Stimulated activated CD8-positive, alpha-beta memory T cell treated with anti-CD3 and anti-CD28 coated beads, Interleukin-2, amount 100 ng/mL, for 1 hour (primary cell): Measurements from ENCODE around the gene PDE2A.

Experiments used
- DNase-seq, 2 donors: peaks; one replicate each; pipeline ENCODE4 v3.0.0-alpha.2; 2020; ENCODE audit warnings: low read depth in 2 of 2

PDE2A gene

DNA sequence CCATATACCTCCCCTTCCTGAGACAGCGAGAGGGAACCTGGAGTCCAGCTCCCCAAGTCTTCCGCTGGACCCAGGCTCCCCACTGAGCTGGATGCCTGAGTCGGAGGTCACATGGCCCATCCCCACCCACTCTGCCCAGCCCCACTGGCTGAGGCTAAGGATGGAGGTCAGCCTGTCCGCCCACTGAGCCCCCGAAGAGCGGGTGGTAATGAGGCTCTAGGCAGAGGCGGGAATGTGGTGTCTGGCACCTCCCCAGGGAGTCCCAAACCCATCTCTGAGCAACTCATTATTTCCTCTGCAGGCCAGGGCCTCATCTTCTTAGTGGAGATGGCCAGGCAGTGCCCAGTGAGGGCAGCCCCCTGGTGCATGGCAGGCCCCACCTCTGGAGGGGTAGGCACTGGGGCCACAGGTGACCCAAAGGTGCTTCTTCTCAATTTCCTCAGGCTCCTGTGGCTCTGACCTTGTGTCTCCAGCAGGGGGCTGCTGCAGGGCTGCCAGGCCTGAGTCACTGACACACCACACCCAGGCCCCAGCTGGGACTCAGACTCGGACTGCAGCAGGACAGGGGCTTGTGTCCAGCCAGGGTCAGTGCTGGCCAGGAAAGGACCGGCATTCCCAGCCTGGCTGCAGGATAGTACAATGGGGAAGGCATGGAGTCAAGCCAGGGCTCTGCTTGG is 10.2 kb upstream of the PDE2A start:
- peak in 1 of 2 donors; percentile 1 for DNase-seq

DNA sequence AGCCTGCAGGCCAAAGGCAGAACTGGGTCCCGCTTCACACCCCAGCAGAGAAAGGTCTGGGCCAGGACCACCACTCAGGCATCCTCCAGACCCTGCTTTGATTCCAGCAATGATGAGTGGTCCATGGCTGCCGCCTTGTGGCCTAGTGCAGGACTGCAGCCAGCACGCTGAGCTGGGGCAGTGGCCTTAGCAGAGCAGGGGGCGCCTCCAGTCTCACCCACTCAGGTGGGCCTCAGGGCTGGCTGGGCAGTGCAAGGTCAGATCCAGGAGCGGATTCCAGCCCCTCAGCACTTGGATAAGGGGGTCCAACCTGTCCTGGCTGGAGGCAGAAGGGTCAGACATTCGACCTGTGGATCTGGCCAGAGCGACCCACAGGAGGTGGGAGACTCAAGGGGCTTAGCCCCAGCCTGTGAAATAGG is 9.6 kb upstream of the PDE2A start:
- peak; percentile 30 to 39 for DNase-seq

DNA sequence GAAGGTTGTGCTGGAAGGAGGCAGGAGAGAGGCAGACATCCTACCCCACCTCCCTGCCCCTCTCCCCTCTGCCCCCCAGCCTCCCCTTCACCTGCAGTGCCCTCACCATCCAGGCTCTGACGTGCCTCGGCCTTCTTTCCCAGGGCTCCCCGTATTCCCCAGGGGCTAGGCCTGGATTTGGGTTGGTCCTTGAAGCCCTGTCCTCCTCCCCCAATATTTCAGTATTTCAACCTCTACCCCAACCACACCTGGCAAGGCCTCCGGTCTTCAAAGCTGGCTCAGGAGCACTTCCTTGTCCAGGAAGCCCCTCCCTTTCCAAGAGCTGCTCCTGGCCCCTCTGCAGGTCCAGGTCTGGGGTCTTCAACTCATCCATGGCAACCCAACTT is 8.6 kb upstream of the PDE2A start:
- DNase-seq, result no peak

DNA sequence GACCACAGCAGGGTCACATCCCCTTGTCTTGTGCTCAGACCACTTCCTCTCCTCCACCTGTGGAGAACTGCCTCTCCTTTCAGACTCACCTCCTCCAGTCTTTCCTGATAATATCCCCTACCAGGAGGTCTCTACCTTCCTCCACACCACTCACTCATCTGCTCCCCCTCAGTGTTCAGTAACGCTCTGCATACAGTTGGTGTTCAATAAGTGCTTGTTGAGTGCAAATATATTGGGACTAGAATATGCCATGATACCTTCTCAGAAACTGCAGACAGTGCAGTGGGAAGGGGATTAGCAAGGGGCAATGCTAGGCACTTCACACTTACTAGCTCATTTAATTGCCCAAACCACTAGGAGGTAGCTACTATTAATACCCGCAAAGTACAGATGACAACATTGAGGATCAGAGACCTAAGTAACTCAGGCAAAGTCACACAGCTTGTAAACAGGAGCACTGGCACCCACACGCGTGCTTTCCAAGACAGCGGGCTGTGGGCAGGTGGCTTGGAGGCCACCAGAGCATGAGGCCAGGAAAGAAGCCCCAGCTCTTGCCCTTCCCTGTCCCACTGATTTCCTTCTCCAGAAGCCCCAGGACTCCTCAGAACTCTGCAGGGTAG is 8.1 kb upstream of the PDE2A start:
- no peak for DNase-seq

DNA sequence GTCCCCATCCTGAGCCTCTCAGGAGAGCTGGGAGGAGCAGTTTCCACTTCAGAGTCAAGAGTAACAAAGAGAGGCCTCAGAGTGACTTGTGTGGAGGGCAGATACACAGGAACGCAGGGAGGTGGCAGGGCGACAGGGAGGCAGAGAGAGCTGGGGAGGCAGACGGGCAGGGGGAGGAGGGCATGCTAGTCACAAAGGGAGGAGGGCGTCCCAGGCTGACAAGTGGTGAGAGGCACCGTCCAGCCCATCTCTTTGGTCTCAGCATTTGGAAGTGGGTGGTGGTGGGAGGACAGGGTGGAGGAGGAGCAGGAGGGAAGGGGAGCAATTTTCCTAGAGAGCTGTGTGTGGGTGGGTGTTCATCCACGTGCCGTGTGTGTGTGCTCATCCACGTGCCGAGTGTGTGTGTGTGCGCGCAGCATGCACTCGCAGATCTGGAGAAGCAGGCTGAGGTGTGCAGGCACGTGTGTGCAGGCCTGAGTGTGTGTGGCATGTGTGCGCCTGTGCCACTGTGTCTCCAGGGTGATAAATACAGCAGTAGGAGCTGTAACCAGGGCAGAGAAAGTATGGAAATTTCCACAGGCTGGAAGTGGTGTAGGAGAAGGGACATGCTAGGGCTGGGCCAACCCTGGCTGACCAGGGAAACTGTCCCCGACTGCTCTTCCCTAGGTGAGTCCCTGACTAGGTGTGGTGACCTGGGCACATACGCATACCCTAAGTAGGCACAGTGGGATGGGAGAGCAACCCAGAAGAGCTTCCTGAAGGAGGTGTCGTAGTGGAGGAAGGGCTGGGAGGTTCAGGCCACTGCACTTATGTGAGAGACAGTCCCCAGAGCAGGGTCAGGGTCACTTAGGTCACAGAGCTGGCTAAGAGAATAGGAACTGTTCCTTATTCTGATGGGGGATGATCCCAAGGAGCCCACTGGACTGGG is 7.3 kb upstream of the PDE2A start:
- DNase-seq, result no peak

DNA sequence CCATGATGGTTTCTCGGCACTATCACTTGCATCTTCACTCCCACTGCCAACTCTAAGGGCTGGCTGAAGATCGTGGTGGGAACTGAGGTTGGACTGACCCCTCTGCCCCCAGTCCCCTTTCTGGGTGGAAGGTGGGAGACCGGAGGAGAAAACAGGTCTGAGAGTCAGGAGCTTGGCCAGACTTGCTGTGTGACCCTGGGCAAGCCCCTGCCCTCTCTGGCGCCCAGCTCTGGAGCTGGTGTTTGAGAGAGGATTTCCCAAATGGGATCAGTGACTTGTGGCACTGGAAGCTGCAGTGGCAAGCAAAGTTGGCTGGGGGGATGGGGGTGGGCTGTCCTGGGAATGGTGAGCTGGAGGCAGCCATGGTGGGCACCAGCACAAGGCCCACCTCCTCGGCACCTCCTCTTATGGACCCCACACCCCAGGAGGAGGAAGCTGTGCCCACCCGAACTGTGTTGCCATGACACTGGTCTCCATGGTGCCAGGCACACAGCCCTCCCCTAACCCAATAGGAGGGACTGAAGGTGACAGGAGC is 6.5 kb upstream of the PDE2A start:
- no peak for DNase-seq

DNA sequence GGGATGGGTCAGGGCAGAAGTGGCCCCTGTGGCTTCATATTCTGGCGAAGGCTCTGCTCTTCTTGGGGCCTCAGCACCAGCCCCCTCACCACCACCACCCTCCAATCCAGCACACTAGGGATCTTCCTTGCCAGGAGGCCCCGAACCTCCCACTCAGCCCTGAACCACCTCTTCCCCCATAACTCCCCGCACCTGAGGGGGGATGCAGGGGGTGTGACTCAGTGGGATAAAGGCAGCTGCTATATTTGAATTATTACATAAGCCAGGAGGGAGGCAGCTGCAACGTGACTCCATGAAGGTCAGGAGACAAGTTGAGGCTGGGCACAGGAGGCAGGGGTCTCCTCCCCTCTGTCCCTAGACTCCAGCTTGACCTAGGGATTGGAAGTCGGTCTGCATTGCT is 5.6 kb upstream of the PDE2A start:
- no peak for DNase-seq

DNA sequence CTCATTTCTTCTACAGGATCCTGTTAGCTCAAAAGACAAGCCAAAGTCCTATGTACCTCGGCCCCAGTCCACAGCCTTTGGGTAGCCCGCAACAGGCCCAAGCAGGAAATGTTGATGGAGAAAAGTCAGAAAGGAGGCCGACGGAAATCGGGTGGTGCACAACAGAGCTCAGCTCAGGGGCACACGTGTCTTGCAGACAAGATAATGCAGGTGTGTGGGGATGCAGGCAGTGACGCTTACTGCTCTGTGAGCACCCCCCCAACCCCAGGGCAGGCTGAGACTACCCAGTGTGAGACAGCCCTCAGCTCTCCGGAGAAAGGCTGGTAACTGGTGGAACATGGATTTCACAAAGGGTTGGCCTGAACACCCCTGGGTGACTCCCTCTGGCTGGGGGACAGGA is 4.3 kb upstream of the PDE2A start:
- no peak for DNase-seq

DNA sequence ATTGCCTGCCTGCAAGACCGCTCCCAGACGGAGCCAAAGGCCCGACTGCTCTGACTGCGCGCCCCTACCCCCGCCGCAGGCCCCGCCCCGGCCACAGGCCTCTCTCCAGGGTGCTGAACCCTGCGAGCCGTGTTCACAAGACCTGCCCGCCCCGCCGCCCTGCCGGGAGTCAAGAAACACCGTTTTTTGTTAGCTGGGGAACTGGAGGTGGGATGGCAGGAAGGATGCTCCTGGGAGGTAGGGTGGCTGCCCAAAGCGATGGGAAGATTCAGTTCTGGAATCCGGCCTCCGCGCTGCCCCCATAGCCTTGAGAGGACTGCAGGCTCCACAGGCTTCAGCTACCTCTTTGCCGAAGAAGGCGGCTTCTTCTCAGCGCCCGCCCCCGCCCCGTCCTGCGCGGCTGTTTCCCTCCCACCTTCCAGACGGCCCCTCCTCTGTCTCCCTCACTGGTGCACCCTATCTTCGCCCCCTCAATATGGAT is 2.7 kb upstream of the PDE2A start:
- peak; percentile 24 for DNase-seq

DNA sequence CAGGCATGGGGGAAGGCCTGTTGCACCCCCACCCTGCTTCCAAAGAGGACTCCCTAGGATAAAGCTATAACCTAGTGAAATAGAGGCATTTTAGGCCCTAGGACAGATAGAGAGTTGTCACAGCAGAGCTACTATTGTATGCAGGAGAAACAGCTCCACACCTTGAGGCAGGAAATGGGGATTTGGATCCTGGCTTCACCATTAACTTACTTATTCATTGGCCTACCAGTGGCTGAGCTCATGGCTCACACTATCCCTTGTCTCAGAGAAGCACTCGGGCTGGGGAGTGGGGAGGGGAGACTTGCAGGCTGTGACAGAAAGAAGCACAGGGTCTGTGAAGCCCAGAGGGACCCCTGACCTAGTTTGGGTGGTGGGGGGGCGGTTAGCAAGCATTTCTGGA is 999 bp upstream of the PDE2A start:
- DNase-seq, result no peak

DNA sequence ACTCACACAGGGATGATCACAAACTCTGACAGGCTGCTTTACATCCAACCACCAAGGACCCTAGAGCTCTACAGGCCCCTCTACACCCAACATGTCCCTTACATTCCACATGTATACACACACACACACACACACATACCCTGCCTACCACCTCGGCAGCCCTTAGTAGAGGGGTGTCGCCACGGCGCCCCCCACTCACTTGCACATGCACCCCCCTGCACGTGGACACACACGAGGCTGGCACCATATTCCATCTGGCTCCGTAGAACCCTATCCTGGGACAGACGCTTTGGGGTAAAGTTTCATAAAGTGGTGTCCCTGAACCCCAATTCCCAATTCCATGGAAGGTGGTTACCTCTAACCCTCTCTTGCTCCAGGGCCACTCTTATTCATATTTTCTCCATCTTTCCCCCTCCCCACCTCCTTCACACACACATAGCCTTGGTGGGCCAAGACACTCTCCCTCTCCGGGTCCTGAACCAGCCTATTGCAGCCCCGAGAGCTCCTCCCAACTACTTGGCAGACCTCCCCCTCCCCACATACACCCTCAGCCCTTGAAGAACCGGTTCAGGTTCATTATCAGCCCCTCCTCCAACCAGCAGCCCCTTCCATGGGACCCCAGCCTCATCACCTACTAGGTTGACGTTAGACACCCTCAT is 809 bp downstream of the PDE2A start:
- DNase-seq, result no peak

DNA sequence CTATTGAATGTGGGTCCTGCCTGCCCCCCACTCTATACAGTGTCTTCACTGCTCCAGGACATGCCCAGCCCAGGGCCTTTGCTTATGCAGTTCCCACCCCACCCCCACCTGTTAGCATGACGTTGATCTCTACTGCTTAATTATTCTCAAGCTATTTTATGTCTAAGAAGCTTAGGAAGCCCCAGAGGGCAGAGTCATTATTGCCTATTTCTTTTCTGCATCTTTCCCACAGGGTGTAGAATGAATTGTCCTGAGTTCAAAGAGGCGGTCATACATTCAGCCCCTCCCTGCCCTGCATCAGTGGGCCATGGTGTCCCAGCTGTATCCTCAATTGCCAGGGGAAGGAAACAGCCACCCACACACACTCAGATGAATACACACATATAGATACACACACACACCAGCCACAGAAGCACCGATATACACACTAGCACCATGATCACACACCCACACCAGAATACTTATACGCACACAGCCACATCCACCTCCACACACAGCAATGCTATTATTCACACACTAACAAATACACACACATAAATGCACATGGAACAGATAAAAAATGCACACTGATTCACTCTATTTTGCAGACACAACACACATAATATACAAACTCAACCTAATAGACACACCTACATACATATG is 1.5 kb downstream of the PDE2A start:
- DNase-seq, result no peak

DNA sequence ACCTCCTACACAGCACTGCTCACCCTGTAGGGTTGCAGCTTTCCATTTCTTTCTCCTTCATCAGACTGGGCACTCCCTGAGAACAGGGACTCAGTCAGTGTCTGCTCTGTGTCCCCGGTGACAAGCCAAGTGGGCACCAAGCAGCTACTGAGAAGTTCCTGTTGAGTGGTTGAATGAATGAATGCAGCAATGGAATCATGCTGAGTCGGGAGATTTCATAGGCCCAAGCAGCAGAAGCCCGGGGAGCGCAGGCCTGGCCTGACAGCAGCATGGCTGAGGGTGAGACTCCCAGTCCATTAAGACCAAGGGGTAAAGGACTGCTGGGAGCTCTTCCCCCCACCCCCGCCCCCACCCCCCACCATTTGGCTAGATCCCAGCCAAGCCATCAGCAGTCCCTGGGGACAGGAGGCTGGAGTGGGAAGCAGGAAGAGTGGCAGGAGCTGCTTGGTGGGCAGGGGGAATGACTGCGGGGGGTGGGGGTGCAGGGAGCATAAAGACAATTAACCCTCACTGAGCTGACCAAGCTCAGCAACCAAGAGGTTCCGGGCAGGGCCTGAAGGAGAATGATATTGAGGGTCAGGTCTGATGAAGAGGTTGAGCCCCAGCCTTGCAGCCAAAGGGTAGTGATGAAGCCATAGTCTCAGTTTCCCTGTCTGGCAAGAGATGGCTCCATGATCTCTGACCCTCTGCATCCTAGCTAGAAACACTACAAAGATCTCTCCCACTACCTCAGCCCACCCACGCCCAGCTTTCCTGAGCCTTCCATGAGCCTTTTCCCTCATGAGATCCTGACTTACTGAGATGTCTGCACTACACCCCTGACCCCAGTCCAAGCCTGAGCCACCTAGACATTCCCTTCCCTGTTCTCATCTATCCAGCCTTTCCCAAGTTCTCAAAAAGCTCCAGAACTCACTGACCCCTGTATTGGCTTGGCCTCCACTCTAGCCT is 2.8 kb downstream of the PDE2A start:
- no peak for DNase-seq

DNA sequence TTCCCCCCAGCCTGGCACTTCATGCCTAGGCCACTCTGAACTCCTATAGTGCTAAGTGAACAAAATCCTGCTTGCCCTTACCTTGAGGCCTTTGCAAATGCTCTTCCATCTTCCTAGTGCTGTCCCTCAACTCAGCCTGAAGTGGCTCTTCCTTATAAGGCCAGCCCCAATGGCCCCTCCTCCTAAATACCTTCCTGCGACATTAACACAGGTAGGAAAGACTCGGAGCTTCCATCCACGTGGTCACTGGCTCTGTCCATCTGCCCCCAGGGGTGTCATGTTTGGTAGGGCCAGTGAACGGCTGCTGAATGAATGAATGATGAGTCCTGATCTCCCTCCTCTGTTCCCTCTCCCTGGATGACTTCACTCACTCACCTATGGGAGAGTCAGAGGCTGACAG is 4.2 kb downstream of the PDE2A start:
- DNase-seq, result no peak

DNA sequence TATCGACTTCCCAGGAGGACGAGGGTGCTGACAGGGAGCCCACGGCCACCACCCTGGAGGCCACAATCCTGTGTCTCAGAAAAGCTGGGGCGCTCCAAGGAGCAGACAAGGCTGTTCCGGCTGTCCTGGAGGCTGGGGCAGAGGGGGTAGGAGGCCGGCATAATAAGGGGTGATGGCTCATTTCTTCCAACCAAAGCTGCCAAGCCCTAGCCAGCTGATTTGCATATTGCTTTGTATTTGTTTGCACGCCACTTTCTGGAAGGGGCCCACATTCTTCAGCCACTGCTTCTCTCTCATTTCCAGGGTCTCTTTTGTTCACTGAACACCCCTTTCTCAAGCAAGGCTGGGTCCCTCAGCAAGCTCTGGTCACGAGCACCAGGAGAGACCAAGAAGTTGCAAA is 4.7 kb downstream of the PDE2A start:
- no peak for DNase-seq

DNA sequence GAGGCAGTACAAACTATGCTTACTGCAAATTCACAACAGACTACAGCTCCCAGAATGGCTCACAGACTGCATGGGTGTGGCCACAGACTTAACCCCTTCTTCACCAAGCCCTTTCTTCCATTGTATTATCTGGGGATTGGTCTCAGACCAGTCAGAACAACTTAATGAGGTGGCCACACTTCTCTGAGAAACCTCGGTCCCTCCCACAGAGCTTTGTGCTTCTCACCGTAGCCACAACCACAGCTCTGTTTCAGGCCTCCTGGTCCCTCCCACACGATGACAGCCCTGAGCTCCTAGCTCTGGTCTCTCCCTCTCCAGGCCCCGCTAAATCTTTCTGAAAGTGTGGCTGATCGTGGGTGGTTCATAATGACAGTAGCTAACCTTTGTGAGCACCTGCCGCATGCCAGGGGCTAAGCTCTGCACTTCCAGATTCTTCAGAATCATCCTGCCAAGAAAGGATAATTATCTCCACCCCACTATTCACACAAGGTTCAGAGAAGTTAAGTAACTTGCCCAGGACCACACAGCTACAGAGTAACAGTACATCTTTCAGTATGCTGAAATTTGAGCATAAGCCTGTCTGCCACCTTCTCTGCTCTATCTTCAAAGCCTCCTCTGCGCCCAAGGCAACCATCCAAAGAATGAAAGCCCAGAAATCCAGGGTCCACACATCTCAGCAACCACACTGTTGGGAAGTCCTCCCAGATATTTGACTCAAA is 5.4 kb downstream of the PDE2A start:
- DNase-seq, result no peak

DNA sequence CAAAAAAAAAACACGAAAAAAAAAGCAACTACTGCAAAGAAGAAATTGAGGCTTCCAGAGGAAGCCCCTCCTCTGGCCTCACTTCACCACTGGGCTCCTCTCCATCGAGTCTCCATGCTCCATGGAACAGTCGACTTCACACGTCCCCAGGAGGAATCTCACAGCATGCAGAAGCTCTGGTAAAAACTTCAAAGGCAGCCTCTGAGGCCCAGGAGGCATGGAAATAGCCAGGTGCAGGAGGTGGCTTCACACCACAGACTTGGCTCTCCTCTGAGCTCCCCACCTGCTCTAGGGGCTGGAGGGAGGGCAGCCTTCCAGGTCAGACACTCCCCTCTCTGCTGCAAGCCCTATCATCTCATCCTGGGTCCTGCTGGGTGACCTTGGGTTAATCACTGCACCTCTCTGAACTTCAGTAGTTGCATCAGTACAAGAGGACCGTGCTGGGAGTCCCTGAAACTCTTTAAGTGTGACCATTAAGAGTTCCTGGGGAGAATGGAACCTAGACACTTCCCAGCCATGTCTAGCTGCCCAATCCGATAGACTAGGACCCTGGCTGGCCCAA is 8.2 kb downstream of the PDE2A start:
- DNase-seq, result no peak

DNA sequence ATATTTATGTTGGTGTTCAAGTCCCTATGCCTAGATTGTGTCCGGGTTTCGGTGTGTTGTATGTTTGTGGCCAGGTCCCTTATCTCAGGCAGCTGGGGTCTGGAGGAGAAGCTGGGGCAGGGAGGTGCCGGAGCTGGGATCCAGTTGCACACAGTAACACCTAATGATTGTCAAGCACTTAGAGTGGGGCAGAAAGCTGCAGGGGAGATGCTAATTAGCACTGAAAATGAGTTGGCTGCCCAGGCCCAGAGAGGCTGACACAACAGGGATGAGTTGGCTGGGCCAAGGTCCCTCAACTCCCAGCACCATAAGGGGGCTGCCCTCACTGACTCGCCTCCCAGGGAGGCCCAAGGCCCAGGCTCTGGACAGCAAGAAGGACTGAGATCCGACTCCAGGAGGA is 12.2 kb downstream of the PDE2A start:
- no peak for DNase-seq

DNA sequence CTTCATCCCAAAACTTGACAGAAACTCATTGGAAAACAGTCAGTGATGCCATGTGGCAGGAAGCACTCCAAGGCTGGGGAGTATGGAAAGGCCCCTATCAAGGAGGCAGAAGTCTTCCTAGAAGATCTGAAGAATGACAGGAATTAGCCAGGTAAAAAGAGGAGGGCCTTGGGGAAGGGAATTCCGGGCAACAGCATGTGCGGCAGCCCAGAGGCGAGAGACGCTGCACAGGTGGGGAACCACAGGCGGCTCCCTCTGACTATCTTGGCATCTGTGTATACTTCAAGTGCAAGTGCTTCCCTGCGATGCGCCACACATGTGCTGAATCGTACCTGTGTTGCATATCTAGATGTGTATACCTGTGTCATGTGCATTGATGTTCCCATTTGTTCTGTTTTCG is 12.7 kb downstream of the PDE2A start:
- DNase-seq, result no peak
